HG03469 (cell line): ENCODE results near the gene IL6ST.
"Not testable (repeated sequence)": the region's sequence is repeated elsewhere in the genome, so short reads cannot be mapped to it uniquely, and the experiment has no call there.

Experiments used
- ATAC-seq: cut with Tn5 transposase; IDR thresholded peaks from one replicate; pipeline ENCODE4 v1.9.1; 2021; ENCODE audit warnings: mild to moderate bottlenecking, moderate library complexity, moderate number of reproducible peaks; ENCODE audit not compliant: unreplicated experiment

The IL6ST gene

GRCh38 chr5:55994495-55994997 is at the start of gene IL6ST:
Gene IL6ST (minus strand): TSS chr5:55994963. CDS start chr5:55976278, 18,685 bp downstream.
- ATAC-seq: peak; percentile 20

- no peak for ATAC-seq
These were observed 45.2 kb upstream of the IL6ST start for GRCh38 chr5:56039985-56040384.

GRCh38 chr5:56038206-56038605 is 43.4 kb upstream of the IL6ST start:
- not testable (repeated sequence) for ATAC-seq

- ATAC-seq: no peak
These were observed 42.8 kb upstream of the IL6ST start for GRCh38 chr5:56037531-56038010.

GRCh38 chr5:56035394-56035793 is 40.6 kb upstream of the IL6ST start:
- not testable (repeated sequence) for ATAC-seq

- not testable (repeated sequence) for ATAC-seq
These were observed 35.3 kb upstream of the IL6ST start for GRCh38 chr5:56029871-56030630.

GRCh38 chr5:56029457-56029856 is 34.7 kb upstream of the IL6ST start:
- no peak for ATAC-seq

GRCh38 chr5:56028708-56029107 is 33.9 kb upstream of the IL6ST start:
- ATAC-seq: no peak

GRCh38 chr5:56026863-56027300 is 32.1 kb upstream of the IL6ST start:
- ATAC-seq: peak; percentile 71

GRCh38 chr5:56025151-56025885 is 30.6 kb upstream of the IL6ST start:
- no peak for ATAC-seq

GRCh38 chr5:56024810-56025150 is 30.0 kb upstream of the IL6ST start:
- ATAC-seq: no peak

GRCh38 chr5:56023296-56023695 is 28.5 kb upstream of the IL6ST start:
- ATAC-seq: no peak

GRCh38 chr5:56019306-56020272 is 24.8 kb upstream of the IL6ST start:
- ATAC-seq: no peak

GRCh38 chr5:56018832-56019231 is 24.1 kb upstream of the IL6ST start:
- ATAC-seq: no peak

GRCh38 chr5:56014701-56015100 is 19.9 kb upstream of the IL6ST start:
- ATAC-seq: not testable (repeated sequence)

- not testable (repeated sequence) for ATAC-seq
These were observed 19.2 kb upstream of the IL6ST start for GRCh38 chr5:56013939-56014338.

- no peak for ATAC-seq
These were observed 17.7 kb upstream of the IL6ST start for GRCh38 chr5:56012281-56012963.

- ATAC-seq: no peak
These were observed 17.1 kb upstream of the IL6ST start for GRCh38 chr5:56011835-56012234.

GRCh38 chr5:56010431-56010830 is 15.7 kb upstream of the IL6ST start:
- no peak for ATAC-seq

- ATAC-seq: no peak
These were observed 11.8 kb upstream of the IL6ST start for GRCh38 chr5:56006600-56006999.
